H9 (cell line): ENCODE measurements around the gene OSBP. TPM values are rescaled to one million over a fixed set of nuclear protein-coding genes. Genes with fewer than 3 reads are reported as not detected.
A peak's percentile ranks its signal among the peaks of the same experiment; 100 is the strongest.

Source experiments
- DNase-seq: peaks from one replicate; pipeline ENCODE4 v3.0.0-alpha.2; 2017
- H2AFZ ChIP-seq: one replicate; pipeline ENCODE4 v1.6.1; 2013; ENCODE audit warnings: mild to moderate bottlenecking, low read length, control low read depth, moderate library complexity
- H2AK5ac ChIP-seq: 2 replicates; pipeline ENCODE4 v1.6.1; 2013; ENCODE audit warnings: low read length, control low read depth, mixed read lengths; ENCODE audit not compliant: insufficient read length
- H2BK120ac ChIP-seq: one replicate; pipeline ENCODE4 v1.6.1; 2013; ENCODE audit warnings: low read depth, mild to moderate bottlenecking, low read length, control low read depth, inconsistent platforms; ENCODE audit not compliant: poor library complexity, severe bottlenecking
- H2BK12ac ChIP-seq: 2 replicates; pipeline ENCODE4 v1.6.1; 2013; ENCODE audit warnings: low read length, control low read depth, mixed read lengths, low read depth; ENCODE audit not compliant: insufficient read length
- H2BK15ac ChIP-seq: 2 replicates; pipeline ENCODE4 v1.6.1; 2013; ENCODE audit warnings: low read depth, low read length, control low read depth
- H2BK20ac ChIP-seq: one replicate; pipeline ENCODE4 v1.6.1; 2013; ENCODE audit warnings: low read depth, mild to moderate bottlenecking, low read length, control low read depth, inconsistent platforms; ENCODE audit not compliant: poor library complexity, severe bottlenecking
- H2BK5ac ChIP-seq: 2 replicates; pipeline ENCODE4 v1.6.1; 2013; ENCODE audit warnings: low read length, control low read depth, mixed read lengths; ENCODE audit not compliant: insufficient read length
- H3K14ac ChIP-seq: 2 replicates; pipeline ENCODE4 v1.6.1; 2013; ENCODE audit warnings: low read length, control low read depth; ENCODE audit not compliant: insufficient read depth
- H3K18ac ChIP-seq: 2 replicates; pipeline ENCODE4 v1.6.1; 2013; ENCODE audit warnings: low read depth, mild to moderate bottlenecking, mixed read lengths, low read length, control low read depth; ENCODE audit not compliant: insufficient read length
- H3K23ac ChIP-seq: 2 replicates; pipeline ENCODE4 v1.6.1; 2013; ENCODE audit warnings: low read length, control low read depth, mixed read lengths, low read depth; ENCODE audit not compliant: insufficient read length
- H3K23me2 ChIP-seq: 2 replicates; pipeline ENCODE4 v1.6.1; 2013; ENCODE audit warnings: low read depth, mild to moderate bottlenecking, mixed read lengths, low read length, control low read depth; ENCODE audit not compliant: insufficient read length, poor library complexity, severe bottlenecking
- H3K27ac ChIP-seq: 2 replicates; pipeline ENCODE4 v1.5.1; 2013; ENCODE audit warnings: low read length, control low read depth, mixed read lengths, low read depth; ENCODE audit not compliant: insufficient read length
- H3K27me3 ChIP-seq: 2 replicates; pipeline ENCODE4 v1.6.1; 2013; ENCODE audit warnings: low read length, control low read depth, inconsistent platforms; ENCODE audit not compliant: insufficient read depth
- H3K4ac ChIP-seq: 2 replicates; pipeline ENCODE4 v1.6.1; 2013; ENCODE audit warnings: low read depth, mild to moderate bottlenecking, control low read depth, inconsistent platforms, low read length, moderate library complexity
- H3K4me1 ChIP-seq: 2 replicates; pipeline ENCODE4 v1.6.1; 2013; ENCODE audit warnings: low read length, control low read depth, inconsistent platforms; ENCODE audit not compliant: insufficient read depth
- H3K4me2 ChIP-seq: 2 replicates; pipeline ENCODE4 v1.6.1; 2013; ENCODE audit warnings: low read length, control low read depth, mixed read lengths; ENCODE audit not compliant: insufficient read length, insufficient read depth
- H3K56ac ChIP-seq: 2 replicates; pipeline ENCODE4 v1.6.1; 2013; ENCODE audit warnings: low read depth, mild to moderate bottlenecking, mixed read lengths, low read length, control low read depth; ENCODE audit not compliant: insufficient read length
- H3K79me1 ChIP-seq: 2 replicates; pipeline ENCODE4 v1.6.1; 2013; ENCODE audit warnings: low read depth, mild to moderate bottlenecking, moderate library complexity, low read length, control low read depth, inconsistent platforms; ENCODE audit not compliant: insufficient read depth, poor library complexity, severe bottlenecking
- H3K79me2 ChIP-seq: 2 replicates; pipeline ENCODE4 v1.6.1; 2013; ENCODE audit warnings: low read length, control low read depth, inconsistent platforms; ENCODE audit not compliant: insufficient read depth
- H3K9ac ChIP-seq: 2 replicates; pipeline ENCODE4 v1.6.1; 2013; ENCODE audit warnings: low read length, control low read depth, mixed read lengths; ENCODE audit not compliant: insufficient read length; ENCODE audit errors: extremely low read depth
- H3K9me3 ChIP-seq: one replicate; pipeline ENCODE4 v1.6.1; 2013; ENCODE audit warnings: low read depth, low read length, inconsistent platforms; ENCODE audit not compliant: control insufficient read depth
- H3T11ph ChIP-seq: one replicate; pipeline ENCODE4 v1.6.1; 2013; ENCODE audit warnings: mild to moderate bottlenecking, low read length, control low read depth, inconsistent platforms
- H4K20me1 ChIP-seq: one replicate; pipeline ENCODE4 v1.6.1; 2013; ENCODE audit not compliant: control insufficient read depth, insufficient read length, insufficient read depth
- H4K5ac ChIP-seq: 2 replicates; pipeline ENCODE4 v1.6.1; 2013; ENCODE audit warnings: low read depth, mild to moderate bottlenecking, mixed read lengths, low read length, control low read depth; ENCODE audit not compliant: insufficient read length
- H4K8ac ChIP-seq: replicated peaks from 2 replicates; pipeline ENCODE4 v1.6.1; 2013; ENCODE audit warnings: low read length, control low read depth, mixed read lengths, low read depth; ENCODE audit not compliant: insufficient read length
- H4K91ac ChIP-seq: 2 replicates; pipeline ENCODE4 v1.6.1; 2013; ENCODE audit warnings: low read depth, mild to moderate bottlenecking, moderate library complexity, mixed read lengths, low read length, control low read depth; ENCODE audit not compliant: insufficient read length
- H3K27ac Mint-ChIP-seq, 3 experiments: 2 replicates in 2 of 3; 3 replicates in 1 of 3; pipeline ENCODE4 v1.8.0; 2020 to 2021; ENCODE audit warnings: mixed read lengths in 3 of 3, mild to moderate bottlenecking in 1 of 3, moderate library complexity in 1 of 3
- H3K27me3 Mint-ChIP-seq: 2 replicates; pipeline ENCODE4 v1.8.0; 2021; ENCODE audit warnings: low read depth, mild to moderate bottlenecking, moderate library complexity, mixed read lengths
- H3K36me3 Mint-ChIP-seq, 3 experiments: 2 replicates in 2 of 3; 3 replicates in 1 of 3; pipeline ENCODE4 v1.8.0; 2020 to 2021; ENCODE audit warnings: low read depth in 3 of 3, mixed read lengths in 3 of 3; ENCODE audit not compliant: insufficient read depth in 1 of 3
- H3K4me1 Mint-ChIP-seq, 2 experiments: 2 replicates each; pipeline ENCODE4 v1.8.0; 2020; ENCODE audit warnings: mixed read lengths in 2 of 2
- H3K4me3 Mint-ChIP-seq, 2 experiments: 2 replicates in 1 of 2; 3 replicates in 1 of 2; pipeline ENCODE4 v1.8.0; 2020 to 2021; ENCODE audit warnings: mild to moderate bottlenecking in 2 of 2, mixed read lengths in 2 of 2, moderate library complexity in 1 of 2
- H3K9me3 Mint-ChIP-seq, 2 experiments: 2 replicates in 1 of 2; 3 replicates in 1 of 2; pipeline ENCODE4 v1.8.0; 2020; ENCODE audit warnings: mild to moderate bottlenecking in 2 of 2, mixed read lengths in 2 of 2, moderate library complexity in 1 of 2
- CTCF ChIP-seq: fragments of 200-600 bp; sonication (generic); conservative IDR thresholded peaks from 3 replicates; pipeline ENCODE4 v1.8.0; 2021; ENCODE audit warnings: antibody characterized with exemption, mild to moderate bottlenecking
- WGBS: extraction: QIAGEN DNeasy Blood & Tissue Kit; methylation state at CpG from one replicate; pipeline ENCODE4 v1.1.7; 2013; ENCODE audit warnings: missing lambda C conversion rate, low lambda C conversion rate, mixed read lengths; ENCODE audit not compliant: insufficient read length; ENCODE audit errors: extremely low coverage; 5-methylcytosine and 5-hydroxymethylcytosine counted together
- total RNA-seq: library from RNA; stranded (reverse); gene quantifications from 2 replicates; pipeline ENCODE4 v1.2.1, GENCODE V29; 2021

OSBP gene
- total RNA-seq, 1 experiment from 2014 or later: 48.5 TPM

GRCh38 chr11:59534676-59535075, 80.9 kb downstream of the OSBP start:
- Histone ChIP-seq H2BK120ac (no peak overlapping the region), H4K91ac (no peak overlapping the region), H3T11ph (no peak overlapping the region), H4K5ac (no peak overlapping the region), H2AFZ (no peak overlapping the region), H3K4me1 (no peaks in the 10 kb centered on the region; the same call in 1 of the 2 replicates), H4K8ac (no peak overlapping the region), H3K79me2 (no peaks in the 10 kb centered on the region), H2BK20ac (no peak overlapping the region), H3K56ac (no peak overlapping the region), H3K9ac (no peak overlapping the region), H3K4me2 (no peak overlapping the region), H3K23me2 (peaks cover 4% of the 10 kb centered on the region), H2BK5ac (no peak overlapping the region), H3K79me1 (no peaks in the 10 kb centered on the region), H3K27ac (no peak overlapping the region), H4K20me1 (no peaks in the 10 kb centered on the region), H3K18ac (no peak overlapping the region), H2BK12ac (no peak overlapping the region), H2AK5ac (no peak overlapping the region), H3K23ac (no peak overlapping the region), H3K9me3 (no peaks in the 10 kb centered on the region), H3K14ac (no peak overlapping the region), H2BK15ac (no peak overlapping the region), H3K4ac (no peak overlapping the region), H3K27me3 (no peaks in the 10 kb centered on the region)
- 0 out of 7 replicates have a peak overlapping the region, but pooled peaks of 1 of the 3 experiments have one; percentile 27 for H3K27ac Mint-ChIP-seq
- H3K4me1 Mint-ChIP-seq: peaks cover 5 to 11% of the 10 kb centered on the region in 2 experiments
- H3K9me3 Mint-ChIP-seq: peaks cover 0 to 3% of the 10 kb centered on the region in 2 experiments; a peak in 1 of 5 replicates
- no peak for TF ChIP-seq CTCF
- H3K4me3 Mint-ChIP-seq: no peak overlapping the region
- H3K27me3 Mint-ChIP-seq: peaks cover 3% of the 10 kb centered on the region; the same call in 1 of the 2 replicates
- H3K36me3 Mint-ChIP-seq: no peaks in the 10 kb centered on the region
- no peak for DNase-seq
- WGBS: no CpG with 5 or more reads among the region's 1 CpG
